ENCODE measurements around the gene MAP4K4. TPM values are rescaled to one million over a fixed set of nuclear protein-coding genes. Genes with fewer than 3 reads are reported as not detected.
"Not testable (repeated sequence)": the region's sequence is repeated elsewhere in the genome, so short reads cannot be mapped to it uniquely, and the experiment has no call there.

MAP4K4 gene
- total RNA-seq, 3 donors from 2014 or later, result 26.4 to 54.6 (median 34.2) TPM

GRCh38 chr2:101748000-101748399, 50.5 kb downstream of the MAP4K4 start:
- H3K36me3 ChIP-seq (ENCODE audit: low read depth), result no peaks in the 10 kb centered on the region
- H3K9me3 ChIP-seq, result no peaks in the 10 kb centered on the region
- intact Hi-C loops (cut with DNase I, micrococcal nuclease), result no loop called here
- peaks cover 11% of the 10 kb centered on the region for H3K4me1 ChIP-seq (ENCODE audit: low read depth)
- DNase-seq (no peak), ATAC-seq (no peak)
- no peak overlapping the region for H3K4me3 ChIP-seq
- TF ChIP-seq CTCF (IDR thresholded peaks at IDR 0.05), result no peak

- peaks cover 11% of the 10 kb centered on the region for H3K4me1 ChIP-seq (ENCODE audit: low read depth)
- DNase-seq; intact Hi-C loops (cut with DNase I, micrococcal nuclease); H3K9me3 ChIP-seq; H3K4me3 ChIP-seq; ATAC-seq; H3K36me3 ChIP-seq (ENCODE audit: low read depth): not testable (repeated sequence)
Observed at GRCh38 chr2:101748462-101748861, 51.0 kb downstream of the MAP4K4 start.

- Histone ChIP-seq H3K9me3 (no peaks in the 10 kb centered on the region), H3K4me3 (no peak overlapping the region), H3K4me1 (ENCODE audit: low read depth) (peaks cover 11% of the 10 kb centered on the region), H3K36me3 (ENCODE audit: low read depth) (no peaks in the 10 kb centered on the region)
- ATAC-seq (no peak), DNase-seq (no peak)
- intact Hi-C loops (cut with DNase I, micrococcal nuclease), result no loop called here
- TF ChIP-seq CTCF (IDR thresholded peaks at IDR 0.05), result no peak
Observed at GRCh38 chr2:101750688-101751087, 53.2 kb downstream of the MAP4K4 start.

GRCh38 chr2:101751276-101751815, 53.8 kb downstream of the MAP4K4 start:
- Histone ChIP-seq H3K9me3 (no peaks in the 10 kb centered on the region), H3K4me1 (ENCODE audit: low read depth) (peaks cover 11% of the 10 kb centered on the region), H3K4me3 (no peak overlapping the region), H3K36me3 (ENCODE audit: low read depth) (no peaks in the 10 kb centered on the region)
- TF ChIP-seq CTCF (IDR thresholded peaks at IDR 0.05), result no peak
- intact Hi-C loops (cut with DNase I, micrococcal nuclease), result no loop called here
- DNase-seq, result no peak
- ATAC-seq, result no peak

- Histone ChIP-seq H3K36me3 (ENCODE audit: low read depth) (no peaks in the 10 kb centered on the region), H3K4me3 (no peak overlapping the region), H3K9me3 (no peaks in the 10 kb centered on the region), H3K4me1 (ENCODE audit: low read depth) (peaks cover 11% of the 10 kb centered on the region)
- DNase-seq (no peak), ATAC-seq (peak; percentile 63)
- intact Hi-C loops (cut with DNase I, micrococcal nuclease), result no loop called here
- no peak for TF ChIP-seq CTCF (IDR thresholded peaks at IDR 0.05)
Observed at GRCh38 chr2:101751875-101752619, 54.5 kb downstream of the MAP4K4 start.

- DNase-seq (no peak), ATAC-seq (peak; percentile 61)
- peaks cover 11% of the 10 kb centered on the region for H3K4me1 ChIP-seq (ENCODE audit: low read depth)
- H3K4me3 ChIP-seq, result no peak overlapping the region
- H3K36me3 ChIP-seq (ENCODE audit: low read depth), result no peaks in the 10 kb centered on the region
- TF ChIP-seq CTCF (IDR thresholded peaks at IDR 0.05), result no peak
- no peaks in the 10 kb centered on the region for H3K9me3 ChIP-seq
- intact Hi-C loops (cut with DNase I, micrococcal nuclease), result no loop called here
Observed at GRCh38 chr2:101752716-101753616, 55.5 kb downstream of the MAP4K4 start.

Data from mucosa of descending colon (tissue), 3 donors.